Measurements from ENCODE around the gene DENND2A. TPM values are rescaled to one million over a fixed set of nuclear protein-coding genes. Genes with fewer than 3 reads are reported as not detected.

DENND2A gene
- total and polyA plus RNA-seq, 4 donors: 1.2 to 7.4 (median 2.3) TPM

DNA sequence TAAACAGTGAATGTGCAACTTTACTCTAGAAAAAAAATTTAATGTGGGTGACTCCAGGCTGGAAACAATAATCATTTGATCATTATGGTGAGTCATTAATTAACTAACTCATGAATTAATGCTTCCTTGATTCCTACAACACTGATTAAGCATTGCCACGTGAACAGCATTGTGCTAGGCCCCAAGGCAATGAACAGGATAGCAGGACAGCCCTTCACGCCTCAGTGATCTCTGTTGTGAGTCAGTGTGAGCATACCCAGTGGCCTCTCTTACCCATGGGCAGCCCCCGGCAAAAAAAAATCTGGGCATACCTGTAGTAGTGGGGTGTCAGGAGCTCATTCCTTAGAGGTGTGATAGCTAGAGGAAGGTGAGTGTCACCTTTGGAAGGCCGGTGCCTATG is 76.0 kb downstream of the DENND2A start:
- no peak for DNase-seq (ENCODE audit: low spot score)
- Histone ChIP-seq H3K9ac (ENCODE audit: low read depth in 1 of 2, low read length in 2 of 2) (no peak overlapping the region), H3K9me3 (ENCODE audit: control insufficient read depth in 4 of 4, low read length in 3 of 4) (no peaks in the 10 kb centered on the region), H3K36me3 (ENCODE audit: control insufficient read depth in 4 of 4, insufficient read depth in 3 of 4, low read depth in 1 of 4, low read length in 3 of 4) (no peaks in the 10 kb centered on the region), H3K4me3 (ENCODE audit: low read depth in 1 of 3, low read length in 3 of 3) (no peak overlapping the region), H3K27ac (ENCODE audit: low read depth in 1 of 2, low read length in 2 of 2) (no peak overlapping the region), H3K27me3 (ENCODE audit: control insufficient read depth in 4 of 4, insufficient read depth in 4 of 4, low read length in 3 of 4) (no peaks in the 10 kb centered on the region), H3K4me1 (ENCODE audit: control insufficient read depth in 4 of 4, insufficient read depth in 4 of 4, low read length in 3 of 4) (peaks cover 0 to 11% (median 5%) of the 10 kb centered on the region in 4 donors)
- 91% methylated on average over 4 of the region's 4 CpGs for WGBS
- TF ChIP-seq FOXA1 (IDR thresholded peaks at IDR 0.05) (no peak), GABPA (IDR thresholded peaks at IDR 0.05 in 1 of 2, conservative IDR thresholded peaks at IDR 0.05 in 1 of 2) (no peak), JUND (IDR thresholded peaks at IDR 0.05) (no peak), NR2F2 (IDR thresholded peaks at IDR 0.05) (no peak), RAD21 (IDR thresholded peaks at IDR 0.05) (no peak), SP1 (IDR thresholded peaks at IDR 0.05) (no peak), YY1 (IDR thresholded peaks at IDR 0.05) (no peak), CTCF (IDR thresholded peaks at IDR 0.05; ENCODE audit: low read depth, low read length, missing input control) (no peak), ATF3 (IDR thresholded peaks at IDR 0.05) (no peak), HNF4A (conservative IDR thresholded peaks at IDR 0.05) (no peak), RXRA (IDR thresholded peaks at IDR 0.05) (no peak)
- TF ChIP-seq, protein P1, sequence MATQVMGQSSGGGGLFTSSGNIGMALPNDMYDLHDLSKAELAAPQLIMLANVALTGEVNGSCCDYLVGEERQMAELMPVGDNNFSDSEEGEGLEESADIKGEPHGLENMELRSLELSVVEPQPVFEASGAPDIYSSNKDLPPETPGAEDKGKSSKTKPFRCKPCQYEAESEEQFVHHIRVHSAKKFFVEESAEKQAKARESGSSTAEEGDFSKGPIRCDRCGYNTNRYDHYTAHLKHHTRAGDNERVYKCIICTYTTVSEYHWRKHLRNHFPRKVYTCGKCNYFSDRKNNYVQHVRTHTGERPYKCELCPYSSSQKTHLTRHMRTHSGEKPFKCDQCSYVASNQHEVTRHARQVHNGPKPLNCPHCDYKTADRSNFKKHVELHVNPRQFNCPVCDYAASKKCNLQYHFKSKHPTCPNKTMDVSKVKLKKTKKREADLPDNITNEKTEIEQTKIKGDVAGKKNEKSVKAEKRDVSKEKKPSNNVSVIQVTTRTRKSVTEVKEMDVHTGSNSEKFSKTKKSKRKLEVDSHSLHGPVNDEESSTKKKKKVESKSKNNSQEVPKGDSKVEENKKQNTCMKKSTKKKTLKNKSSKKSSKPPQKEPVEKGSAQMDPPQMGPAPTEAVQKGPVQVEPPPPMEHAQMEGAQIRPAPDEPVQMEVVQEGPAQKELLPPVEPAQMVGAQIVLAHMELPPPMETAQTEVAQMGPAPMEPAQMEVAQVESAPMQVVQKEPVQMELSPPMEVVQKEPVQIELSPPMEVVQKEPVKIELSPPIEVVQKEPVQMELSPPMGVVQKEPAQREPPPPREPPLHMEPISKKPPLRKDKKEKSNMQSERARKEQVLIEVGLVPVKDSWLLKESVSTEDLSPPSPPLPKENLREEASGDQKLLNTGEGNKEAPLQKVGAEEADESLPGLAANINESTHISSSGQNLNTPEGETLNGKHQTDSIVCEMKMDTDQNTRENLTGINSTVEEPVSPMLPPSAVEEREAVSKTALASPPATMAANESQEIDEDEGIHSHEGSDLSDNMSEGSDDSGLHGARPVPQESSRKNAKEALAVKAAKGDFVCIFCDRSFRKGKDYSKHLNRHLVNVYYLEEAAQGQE (IDR thresholded peaks at IDR 0.05): no peak
- TF ChIP-seq, protein P2, sequence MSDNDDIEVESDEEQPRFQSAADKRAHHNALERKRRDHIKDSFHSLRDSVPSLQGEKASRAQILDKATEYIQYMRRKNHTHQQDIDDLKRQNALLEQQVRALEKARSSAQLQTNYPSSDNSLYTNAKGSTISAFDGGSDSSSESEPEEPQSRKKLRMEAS (IDR thresholded peaks at IDR 0.05): no peak

DNA sequence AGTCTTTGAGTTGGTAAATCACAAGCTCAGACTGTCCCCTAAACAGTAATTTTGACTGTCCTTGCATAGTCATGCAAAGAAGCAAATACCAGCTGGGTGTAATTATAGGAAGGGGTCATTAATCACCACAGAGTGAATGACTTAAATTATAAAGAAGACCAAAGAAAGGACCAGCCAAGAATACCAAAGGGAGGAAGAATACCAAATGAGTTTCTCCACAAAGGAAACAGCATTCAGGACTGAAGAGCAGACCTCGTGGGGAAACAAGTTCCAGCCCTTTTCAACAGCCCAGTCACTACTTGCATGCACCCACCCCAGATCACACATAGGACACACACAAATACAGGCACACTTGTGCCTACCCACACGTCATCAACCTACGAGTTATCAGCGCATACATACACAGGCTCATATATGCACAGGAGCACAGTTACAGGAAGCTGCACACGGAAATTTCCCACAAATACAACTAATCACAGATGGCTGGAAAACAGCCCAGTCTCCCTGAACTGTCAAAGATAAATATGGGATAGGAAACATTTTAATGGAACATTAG is 77.6 kb downstream of the DENND2A start:
- Histone ChIP-seq H3K27me3 (ENCODE audit: control insufficient read depth in 4 of 4, insufficient read depth in 4 of 4, low read length in 3 of 4) (no peaks in the 10 kb centered on the region), H3K9me3 (ENCODE audit: control insufficient read depth in 4 of 4, low read length in 3 of 4) (no peaks in the 10 kb centered on the region), H3K4me3 (ENCODE audit: low read depth in 1 of 3, low read length in 3 of 3) (no peak overlapping the region), H3K36me3 (ENCODE audit: control insufficient read depth in 4 of 4, insufficient read depth in 3 of 4, low read depth in 1 of 4, low read length in 3 of 4) (no peaks in the 10 kb centered on the region), H3K27ac (ENCODE audit: low read depth in 1 of 2, low read length in 2 of 2) (no peak overlapping the region), H3K9ac (ENCODE audit: low read depth in 1 of 2, low read length in 2 of 2) (no peak overlapping the region), H3K4me1 (ENCODE audit: control insufficient read depth in 4 of 4, insufficient read depth in 4 of 4, low read length in 3 of 4) (peaks cover 0 to 11% (median 5%) of the 10 kb centered on the region in 4 donors)
- DNase-seq (ENCODE audit: low spot score): no peak
- no peak for TF ChIP-seq CTCF (IDR thresholded peaks at IDR 0.05; ENCODE audit: low read depth, low read length, missing input control)
- no peak for TF ChIP-seq RAD21 (IDR thresholded peaks at IDR 0.05)
- no peak for TF ChIP-seq SP1 (IDR thresholded peaks at IDR 0.05)
- no peak for TF ChIP-seq NR2F2 (IDR thresholded peaks at IDR 0.05)
- 66% methylated on average over 5 of the region's 5 CpGs for WGBS

All from liver (tissue), 9 donors.